BE2C (cell line): ENCODE data around the gene L1CAM.
A peak's percentile ranks its signal among the peaks of the same experiment; 100 is the strongest.

Experiments
- DNase-seq: peaks from one replicate; pipeline ENCODE4 v3.0.0-alpha.2; 2020
- H3K27me3 ChIP-seq: fragments of 250-450 bp; sonication (Bioruptor Pico); 2 replicates; pipeline ENCODE4 v1.5.1; 2020; ENCODE audit warnings: mild to moderate bottlenecking
- H3K36me3 ChIP-seq: fragments of 250-450 bp; sonication (Bioruptor Pico); 2 replicates; pipeline ENCODE4 v1.5.1; 2020; ENCODE audit warnings: mild to moderate bottlenecking
- H3K4me1 ChIP-seq: fragments of 250-450 bp; sonication (Bioruptor Pico); 2 replicates; pipeline ENCODE4 v1.5.1; 2020
- H3K4me3 ChIP-seq: 2 replicates; pipeline ENCODE4 v1.5.1; 2011; ENCODE audit warnings: low read depth, low read length
- H3K9me3 ChIP-seq: fragments of 250-450 bp; sonication (Bioruptor Pico); 2 replicates; pipeline ENCODE4 v1.5.1; 2020
- CTCF ChIP-seq: IDR thresholded peaks from 2 replicates; pipeline ENCODE4 v1.5.1; 2012; ENCODE audit warnings: mild to moderate bottlenecking, low read depth, low read length

Gene L1CAM

GRCh38 chrX:153873282-153874084, 12.5 kb downstream of the L1CAM start:
- TF ChIP-seq CTCF: no peak
- peak; percentile 93 for DNase-seq
- H3K9me3 ChIP-seq: no peaks in the 10 kb centered on the region
- peak overlapping the region; percentile 84 for H3K4me3 ChIP-seq
- no peaks in the 10 kb centered on the region for H3K27me3 ChIP-seq
- H3K4me1 ChIP-seq: peaks cover 33% of the 10 kb centered on the region
- peaks cover 42% of the 10 kb centered on the region for H3K36me3 ChIP-seq

GRCh38 chrX:153871946-153872878, 13.8 kb downstream of the L1CAM start:
- no peak for TF ChIP-seq CTCF

GRCh38 chrX:153871451-153871850, 14.5 kb downstream of the L1CAM start:
- H3K27me3 ChIP-seq: no peaks in the 10 kb centered on the region
- no peak overlapping the region for H3K4me3 ChIP-seq
- no peak for DNase-seq
- no peak for TF ChIP-seq CTCF
- H3K9me3 ChIP-seq: no peaks in the 10 kb centered on the region
- H3K36me3 ChIP-seq: peaks cover 62% of the 10 kb centered on the region
- H3K4me1 ChIP-seq: peaks cover 22% of the 10 kb centered on the region

More at GRCh38 chrX:153871946-153872878, 13.8 kb downstream of the L1CAM start:
- DNase-seq: no peak
- peaks cover 23% of the 10 kb centered on the region for H3K4me1 ChIP-seq
- peaks cover 55% of the 10 kb centered on the region for H3K36me3 ChIP-seq
- no peaks in the 10 kb centered on the region for H3K27me3 ChIP-seq
- no peaks in the 10 kb centered on the region for H3K9me3 ChIP-seq
- H3K4me3 ChIP-seq: peak overlapping the region; percentile 41; the same call in 1 of the 2 replicates

- Histone ChIP-seq H3K4me3 (no peak overlapping the region), H3K36me3 (peaks cover 66% of the 10 kb centered on the region), H3K4me1 (peaks cover 18% of the 10 kb centered on the region), H3K9me3 (no peaks in the 10 kb centered on the region), H3K27me3 (no peaks in the 10 kb centered on the region)
- no peak for DNase-seq
- TF ChIP-seq CTCF: peak; percentile 22
These were observed 15.1 kb downstream of the L1CAM start for GRCh38 chrX:153870791-153871360.

GRCh38 chrX:153870288-153870690, 15.7 kb downstream of the L1CAM start:
- H3K9me3 ChIP-seq: no peaks in the 10 kb centered on the region
- no peak for TF ChIP-seq CTCF
- no peaks in the 10 kb centered on the region for H3K27me3 ChIP-seq
- peaks cover 72% of the 10 kb centered on the region for H3K36me3 ChIP-seq
- H3K4me1 ChIP-seq: peaks cover 20% of the 10 kb centered on the region
- H3K4me3 ChIP-seq: no peak overlapping the region
- DNase-seq: no peak
